Right lobe of liver (tissue), 6 donors: Measurements from ENCODE around the gene NHLRC4. TPM values are rescaled to one million over a fixed set of nuclear protein-coding genes. Genes with fewer than 3 reads are reported as not detected.

Experiments
- ATAC-seq, 4 donors: fragments of 200-7000 bp; cut with Tn5 transposase; one replicate each; pipeline ENCODE4 v1.9.1; 2020; ENCODE audit warnings: mild to moderate bottlenecking in 4 of 4, moderate library complexity in 4 of 4
- DNase-seq, 3 donors: peaks; one replicate each; pipeline ENCODE4 v3.0.0-alpha.2; 2020
- H3K27ac ChIP-seq, 3 donors: fragments of 200-600 bp; one replicate each; pipeline ENCODE4 v1.8.0; 2022
- H3K27me3 ChIP-seq, 2 donors: fragments of 200-600 bp; one replicate each; pipeline ENCODE4 v1.8.0; 2022
- H3K36me3 ChIP-seq, 4 donors: fragments of 200-600 bp; sonication (generic) in 1 of 4; one replicate each; pipeline versions ENCODE4 v1.5.1 to v1.8.0; 2017 to 2022; ENCODE audit warnings: control low read depth in 1 of 4
- H3K4me1 ChIP-seq, 4 donors: fragments of 200-600 bp; sonication (generic) in 1 of 4; one replicate each; pipeline versions ENCODE4 v1.5.1 to v1.8.0; 2017 to 2022; ENCODE audit warnings: control low read depth in 1 of 4
- H3K4me3 ChIP-seq, 3 donors: fragments of 200-600 bp; one replicate each; pipeline ENCODE4 v1.8.0; 2022
- H3K9me3 ChIP-seq, 4 donors: fragments of 200-600 bp; sonication (generic) in 1 of 4; one replicate each; pipeline versions ENCODE4 v1.5.1 to v1.8.0; 2017 to 2022; ENCODE audit warnings: control low read depth in 1 of 4
- CTCF ChIP-seq, 4 donors: fragments of 200-600 bp in 3 of 4; fragments of 450-650 bp in 1 of 4; IDR thresholded peaks; one replicate each; pipeline versions ENCODE4 v1.5.1 to v1.8.0; 2016 to 2022; ENCODE audit warnings: antibody characterized with exemption in 4 of 4, mild to moderate bottlenecking in 2 of 4
- POLR2A ChIP-seq: fragments of 450-650 bp; IDR thresholded peaks from one replicate; pipeline ENCODE4 v1.6.1; 2017; ENCODE audit warnings: antibody characterized with exemption, mild to moderate bottlenecking
- WGBS: methylation state at CpG from one replicate; pipeline ENCODE4 v1.1.6; 2018; ENCODE audit warnings: low coverage, low lambda C conversion rate; ENCODE audit not compliant: insufficient coverage; ENCODE audit errors: missing lambda C conversion rate; 5-methylcytosine and 5-hydroxymethylcytosine counted together
- intact Hi-C, 2 donors: fragments of 100-400 bp; cut with DNase I; formaldehyde crosslinking; loops; one replicate each; pipeline versions ENCODE4 v1.11.2 to v1.14.1; 2022
- total RNA-seq, 6 experiments: library from RNA; depleted of rRNA in 2 of 6; stranded (reverse); fragments of >200 nt in 2 of 6; fragmentation: NEBNext Ultra II Directional in 3 of 6; extraction: Animal tissue kit (Norgen Biotek cat#: 25700) in 3 of 6; gene quantifications; one replicate each; pipeline versions ENCODE4 v1.1.0 to v1.2.4, GENCODE V29; 2016 to 2023
- donor health status: DM: no; HTN: yes; CAD: no.
- donor health status: DM: no; HTN: no; CAD: no.
- donor health status: DM: no; HTN: no; CAD: no.
- donor health status: DM: no; HTN: yes; CAD: no.
- donor health status: DM: no; HTN: yes; CAD: no.

NHLRC4 gene
- total RNA-seq, 6 experiments from 2014 or later = 0.12 to 0.33 (median 0.28) TPM; not detected in 1

GRCh38 chr16:552171-552570, 14.6 kb upstream of the NHLRC4 start:
- DNase-seq (no peak), ATAC-seq (no peak)
- H3K27ac ChIP-seq = no peak overlapping the region
- no peaks in the 10 kb centered on the region for H3K4me1 ChIP-seq
- no peaks in the 10 kb centered on the region for H3K9me3 ChIP-seq
- intact Hi-C loops = no loop called here
- no peak overlapping the region for H3K4me3 ChIP-seq
- peaks cover 0 to 17% (median 5%) of the 10 kb centered on the region in 4 donors for H3K36me3 ChIP-seq
- 100% methylated on average over 4 of the region's 35 CpGs for WGBS
- no peak for TF ChIP-seq POLR2A
- TF ChIP-seq CTCF (IDR thresholded peaks at IDR 0.05) = no peak
- no peaks in the 10 kb centered on the region for H3K27me3 ChIP-seq

- no peak for TF ChIP-seq POLR2A
- no peak for TF ChIP-seq CTCF (IDR thresholded peaks at IDR 0.05)
- H3K36me3 ChIP-seq = peaks cover 0 to 10% (median 4%) of the 10 kb centered on the region in 4 donors
- intact Hi-C loops = no loop called here
These were observed 13.1 kb upstream of the NHLRC4 start for GRCh38 chr16:553601-554296.

GRCh38 chr16:554297-554621, 12.5 kb upstream of the NHLRC4 start:
- Histone ChIP-seq H3K9me3 (no peaks in the 10 kb centered on the region), H3K4me3 (no peak overlapping the region), H3K36me3 (peaks cover 0 to 10% (median 4%) of the 10 kb centered on the region in 4 donors), H3K27me3 (no peaks in the 10 kb centered on the region), H3K27ac (no peak overlapping the region), H3K4me1 (peaks cover 0 to 10% (median 0%) of the 10 kb centered on the region in 4 donors)
- no peak for DNase-seq
- 59% methylated on average over 3 of the region's 11 CpGs for WGBS
- TF ChIP-seq POLR2A = no peak
- TF ChIP-seq CTCF (IDR thresholded peaks at IDR 0.05) = no peak
- no peak for ATAC-seq
- intact Hi-C loops = no loop called here

More at GRCh38 chr16:553601-554296, 13.1 kb upstream of the NHLRC4 start:
- Histone ChIP-seq H3K9me3 (no peaks in the 10 kb centered on the region), H3K4me1 (peaks cover 0 to 8% (median 0%) of the 10 kb centered on the region in 4 donors), H3K27ac (no peak overlapping the region), H3K27me3 (no peaks in the 10 kb centered on the region), H3K4me3 (no peak overlapping the region)
- DNase-seq = no peak
- ATAC-seq = no peak
- WGBS = no CpG with 5 or more reads among the region's 33 CpGs

GRCh38 chr16:554640-555365, 12.0 kb upstream of the NHLRC4 start:
- H3K4me3 ChIP-seq = no peak overlapping the region
- intact Hi-C loops = no loop called here
- H3K27me3 ChIP-seq = no peaks in the 10 kb centered on the region
- ATAC-seq (no peak), DNase-seq (no peak)
- peaks cover 0 to 10% (median 0%) of the 10 kb centered on the region in 4 donors for H3K4me1 ChIP-seq
- H3K9me3 ChIP-seq = no peaks in the 10 kb centered on the region
- H3K36me3 ChIP-seq = peaks cover 0 to 10% (median 4%) of the 10 kb centered on the region in 4 donors
- no peak overlapping the region for H3K27ac ChIP-seq
- TF ChIP-seq POLR2A (no peak), CTCF (IDR thresholded peaks at IDR 0.05) (no peak)
- WGBS = 85% methylated on average over 7 of the region's 54 CpGs
